K562 (cell line): ENCODE measurements around the gene SNX30. TPM values are rescaled to one million over a fixed set of nuclear protein-coding genes. Genes with fewer than 3 reads are reported as not detected.

Experiments used
- ATAC-seq: fragments of 200-7000 bp; cut with Tn5 transposase; 3 replicates; pipeline ENCODE4 v1.9.1; 2020; ENCODE audit warnings: moderate library complexity
- BruUV-seq: library from RNA; stranded (reverse); fragments of 400-500 nt; replicated peaks from 2 replicates; lab custom pipeline; 2021; lab: Mats Ljungman, UMichigan
- CTCF ChIA-PET: fragments of 300-600 bp; formaldehyde crosslinking; extraction: SDS; loops from one replicate; lab custom pipeline; 2021; ENCODE audit warnings: low intra/inter-chr PET ratio; lab: Yijun Ruan, JAX
- POLR2A ChIA-PET: fragments of 300-600, 350-650 bp; sonication (Branson Sonifier 250); formaldehyde crosslinking; extraction: SDS; loops from one replicate; lab custom pipeline; 2021; ENCODE audit warnings: antibody characterized with exemption, inconsistent platforms; lab: Yijun Ruan, JAX
- DNase-seq, 4 experiments: peaks; one replicate each; pipeline versions ENCODE4 v3.0.0 to v3.0.0-alpha.2; 2011 to 2018; ENCODE audit warnings: low spot score in 3 of 4, mixed read lengths in 3 of 4; ENCODE audit errors: extremely low read depth in 1 of 4
- FAIRE-seq: peaks from 2 replicates; lab custom pipeline; 2011; peaks lifted over from hg19 to GRCh38; lab: Jason Lieb, UNC
- H2AFZ ChIP-seq: 2 replicates; pipeline ENCODE4 v1.6.0; 2011; ENCODE audit warnings: low read depth, low read length, control low read depth, inconsistent platforms
- H3K27ac ChIP-seq: fragments of 200-600 bp; 3 replicates; pipeline ENCODE4 v1.8.0; 2011; ENCODE audit warnings: low read depth, mild to moderate bottlenecking, control low read depth, inconsistent platforms, low read length, moderate library complexity, mixed read lengths; ENCODE audit errors: extremely low read depth
- H3K27me3 ChIP-seq, 2 experiments: fragments of 300-600 bp in 1 of 2; 2 replicates in 1 of 2; 3 replicates in 1 of 2; pipeline versions ENCODE4 v1.6.0 to v1.8.0; 2011; ENCODE audit warnings: inconsistent platforms in 2 of 2, low read length in 2 of 2, mild to moderate bottlenecking in 1 of 2, mixed read lengths in 1 of 2, moderate library complexity in 1 of 2; ENCODE audit not compliant: control insufficient read depth in 2 of 2, insufficient read depth in 2 of 2
- H3K36me3 ChIP-seq: fragments of 300-600 bp; 3 replicates; pipeline ENCODE4 v1.8.0; 2011; ENCODE audit warnings: mild to moderate bottlenecking, low read length, inconsistent platforms; ENCODE audit not compliant: control insufficient read depth, insufficient read depth
- H3K4me1 ChIP-seq, 2 experiments: fragments of 200-600 bp in 1 of 2; replicated peaks in 1 of 2; 2 replicates in 1 of 2; 3 replicates in 1 of 2; pipeline versions ENCODE4 v1.5.1 to v1.8.0; 2011; ENCODE audit warnings: inconsistent platforms in 2 of 2, low read length in 2 of 2, mild to moderate bottlenecking in 1 of 2, mixed read lengths in 1 of 2, moderate library complexity in 1 of 2; ENCODE audit not compliant: control insufficient read depth in 2 of 2, insufficient read depth in 2 of 2
- H3K4me2 ChIP-seq: 2 replicates; pipeline ENCODE4 v1.6.1; 2011; ENCODE audit warnings: low read length, control low read depth, inconsistent platforms, mixed read lengths; ENCODE audit not compliant: insufficient read depth
- H3K4me3 ChIP-seq: fragments of 200-600 bp; sonication (generic), shearing (Covaris generic); 2 replicates; pipeline ENCODE4 v1.5.1; 2016; ENCODE audit warnings: control low read depth, inconsistent platforms
- H3K79me2 ChIP-seq: fragments of 200-600 bp; 3 replicates; pipeline ENCODE4 v1.8.0; 2011; ENCODE audit warnings: low read length, inconsistent platforms; ENCODE audit not compliant: control insufficient read depth, insufficient read depth
- H3K9ac ChIP-seq, 2 experiments: 2 replicates each; pipeline versions ENCODE4 v1.6.0 to v1.6.1; 2011; ENCODE audit warnings: low read depth in 2 of 2, low read length in 2 of 2, control low read depth in 1 of 2, inconsistent platforms in 1 of 2, mild to moderate bottlenecking in 1 of 2, mixed read lengths in 1 of 2; ENCODE audit not compliant: insufficient read depth in 1 of 2
- H3K9me1 ChIP-seq: one replicate; pipeline ENCODE4 v1.6.0; 2011; ENCODE audit warnings: inconsistent platforms, mild to moderate bottlenecking, low read length, moderate library complexity; ENCODE audit not compliant: control insufficient read depth, insufficient read depth
- H3K9me3 ChIP-seq: replicated peaks from 2 replicates; pipeline ENCODE4 v1.5.1; 2011; ENCODE audit warnings: low read depth, low read length, inconsistent platforms; ENCODE audit not compliant: control insufficient read depth, insufficient read depth
- H4K20me1 ChIP-seq: replicated peaks from 2 replicates; pipeline ENCODE4 v1.6.1; 2011; ENCODE audit warnings: low read length, inconsistent platforms, mixed read lengths; ENCODE audit not compliant: control insufficient read depth, insufficient read depth
- ARID1B ChIP-seq: fragments of 450-650 bp; IDR thresholded peaks from 2 replicates; pipeline ENCODE4 v1.6.1; 2016; ENCODE audit warnings: antibody characterized with exemption, mild to moderate bottlenecking, inconsistent platforms
- CEBPG ChIP-seq, 3 experiments: fragments of 200-800 bp in 1 of 3; sonication (Bioruptor generic) in 1 of 3; sonication (generic) in 1 of 3; formaldehyde crosslinking in 1 of 3; IDR thresholded peaks in 2 of 3; conservative IDR thresholded peaks in 1 of 3; 2 replicates each; pipeline versions ENCODE4 v1.6.1 to v1.8.0; 2016 to 2022; ENCODE audit warnings: missing compliant biosample characterization in 2 of 3, missing genetic modification characterization in 2 of 3, mild to moderate bottlenecking in 1 of 3, missing genetic modification reagents in 1 of 3
- FOXK1 ChIP-seq: sonication (generic); formaldehyde crosslinking; IDR thresholded peaks from 2 replicates; pipeline ENCODE4 v1.8.0; 2022; ENCODE audit warnings: missing genetic modification reagents, mild to moderate bottlenecking, borderline replicate concordance
- SMARCB1 ChIP-seq: IDR thresholded peaks from 2 replicates; pipeline ENCODE4 v1.6.1; 2011; ENCODE audit warnings: improper control_type of control experiment, low read depth; ENCODE audit not compliant: insufficient read length
- SOX6 ChIP-seq: fragments of 450-650 bp; IDR thresholded peaks from 2 replicates; pipeline ENCODE4 v1.6.1; 2014; ENCODE audit warnings: mild to moderate bottlenecking
- U2AF1 ChIP-seq: fragments of 200-400 bp; formaldehyde crosslinking; optimal IDR thresholded peaks from 2 replicates; pipeline ENCODE3; 2017; ENCODE audit warnings: mild to moderate bottlenecking, low read depth, low read length, moderate library complexity
- ZC3H11A ChIP-seq: IDR thresholded peaks from 2 replicates; pipeline ENCODE4 v1.6.1; 2012; ENCODE audit warnings: low read depth, low read length, improper control_type of control experiment
- ZFPM2 ChIP-seq: fragments of 250-450 bp; sonication (Bioruptor Pico); IDR thresholded peaks from 2 replicates; pipeline ENCODE4 v1.5.1; 2022; ENCODE audit warnings: mild to moderate bottlenecking
- ZNF140 ChIP-seq: fragments of 250-450 bp; sonication (Bioruptor Pico); IDR thresholded peaks from 2 replicates; pipeline ENCODE4 v1.8.0; 2021; ENCODE audit warnings: moderate library complexity, mild to moderate bottlenecking, inconsistent platforms
- ZNF23 ChIP-seq: fragments of 250-450 bp; sonication (Bioruptor Pico); IDR thresholded peaks from 2 replicates; pipeline ENCODE4 v1.4.0; 2020; ENCODE audit warnings: mild to moderate bottlenecking
- ZNF324 ChIP-seq: fragments of 250-450 bp; sonication (Bioruptor Pico); IDR thresholded peaks from 2 replicates; pipeline ENCODE4 v1.4.0; 2020; ENCODE audit warnings: mild to moderate bottlenecking
- ZNF57 ChIP-seq: fragments of 450-650 bp; formaldehyde crosslinking; IDR thresholded peaks from 2 replicates; pipeline ENCODE4 v1.4.0; 2020; ENCODE audit warnings: mild to moderate bottlenecking, moderate library complexity
- WGBS: fragments of 100-300 bp; shearing (Covaris generic); methylation state at CpG from one replicate; pipeline ENCODE4 v1.1.6; 2016; ENCODE audit warnings: low coverage, mixed read lengths; ENCODE audit not compliant: insufficient coverage; ENCODE audit errors: missing lambda C conversion rate; 5-methylcytosine and 5-hydroxymethylcytosine counted together
- in situ Hi-C: fragments of 300-500 bp; cut with MboI; formaldehyde crosslinking; loops from 4 replicates; pipeline ENCODE4 v1.15.0; 2018; ENCODE audit warnings: inconsistent platforms, mixed read lengths
- intact Hi-C: fragments of 100-400 bp; cut with micrococcal nuclease; formaldehyde crosslinking; loops from 2 replicates; pipeline ENCODE4 v1.14.2; 2022
- polyA plus RNA-seq, 8 experiments: library from polyadenylated mRNA; depleted of rRNA in 4 of 8; stranded (reverse) in 5 of 8; unstranded in 3 of 8; fragments of >200 nt; fragmentation: Nextera tagmentation in 2 of 8; fragmentation: Illumina TruSeq in 1 of 8; extraction: Ambion mirVana in 2 of 8; extraction: Trizol in 1 of 8; gene quantifications; 2 replicates each; pipeline versions ENCODE4 v1.2.1 to v1.2.3, GENCODE V29; 2011 to 2014; ENCODE audit warnings: inconsistent platforms in 1 of 8, missing spikeins in 1 of 8
- total RNA-seq, 7 experiments: library from RNA; depleted of rRNA in 6 of 7; stranded (reverse); fragments of >200 nt in 6 of 7; fragmentation: Illumina TruSeq in 2 of 7; extraction: Trizol in 2 of 7; gene quantifications; 2 replicates each; pipeline versions ENCODE4 v1.2.1 to v1.2.3, GENCODE V29; 2011 to 2021; ENCODE audit warnings: low replicate concordance in 1 of 7
- TF ChIP-seq, protein P1 (sequence below): conservative IDR thresholded peaks from 2 replicates; pipeline ENCODE4 v1.6.1; 2011; ENCODE audit warnings: low read depth, mild to moderate bottlenecking, low read length; ENCODE audit not compliant: control insufficient read depth
- TF ChIP-seq, protein P2 (sequence below): sonication (generic); formaldehyde crosslinking; IDR thresholded peaks from 2 replicates; pipeline ENCODE4 v1.8.1; 2022; ENCODE audit warnings: missing genetic modification reagents

The SNX30 gene
- total and polyA plus RNA-seq, 9 of the 15 experiments (the other 6 are each of a cell fraction or from before 2014, with no cell fraction given) = 0.76 to 5.9 (median 3.3) TPM

DNA sequence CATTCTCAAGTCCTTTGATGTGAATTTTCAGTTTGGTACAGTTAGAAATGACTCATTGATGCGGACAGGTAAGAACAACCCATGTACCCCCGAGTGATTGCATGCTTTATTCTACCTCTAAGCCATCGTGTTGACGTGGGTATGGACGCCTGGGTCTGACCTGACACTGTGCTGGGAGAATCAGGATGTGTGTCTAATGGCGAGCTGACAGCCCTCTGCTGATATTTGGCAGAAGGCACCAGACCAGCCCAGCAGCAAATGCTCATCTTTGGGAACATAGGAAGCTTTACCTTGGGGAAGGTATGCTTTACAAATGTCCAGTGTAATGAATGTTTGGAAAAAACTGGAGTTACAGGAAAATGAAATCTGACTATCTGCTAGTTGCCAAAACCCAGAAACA, 120.0 kb downstream of the SNX30 start:
- in situ Hi-C loops = no loop called here
- TF ChIP-seq, protein P1, sequence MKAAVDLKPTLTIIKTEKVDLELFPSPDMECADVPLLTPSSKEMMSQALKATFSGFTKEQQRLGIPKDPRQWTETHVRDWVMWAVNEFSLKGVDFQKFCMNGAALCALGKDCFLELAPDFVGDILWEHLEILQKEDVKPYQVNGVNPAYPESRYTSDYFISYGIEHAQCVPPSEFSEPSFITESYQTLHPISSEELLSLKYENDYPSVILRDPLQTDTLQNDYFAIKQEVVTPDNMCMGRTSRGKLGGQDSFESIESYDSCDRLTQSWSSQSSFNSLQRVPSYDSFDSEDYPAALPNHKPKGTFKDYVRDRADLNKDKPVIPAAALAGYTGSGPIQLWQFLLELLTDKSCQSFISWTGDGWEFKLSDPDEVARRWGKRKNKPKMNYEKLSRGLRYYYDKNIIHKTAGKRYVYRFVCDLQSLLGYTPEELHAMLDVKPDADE = no peak
- TF ChIP-seq ZNF23 (CRISPR knock-in tag) (no peak), U2AF1 (no peak), FOXK1 (CRISPR knock-in tag) (no peak), ZNF140 (CRISPR knock-in tag) (no peak), ARID1B (no peak), SMARCB1 (no peak), ZNF57 (no peak), ZFPM2 (no peak), CEBPG (CRISPR knock-in tag; IDR thresholded peaks at IDR 0.05) (no peak), CEBPG (tag; conservative IDR thresholded peaks at IDR 0.05 in 1 of 2, IDR thresholded peaks at IDR 0.05 in 1 of 2) (no peak), ZC3H11A (no peak), ZNF324 (no peak), SOX6 (no peak)
- TF ChIP-seq, protein P2, sequence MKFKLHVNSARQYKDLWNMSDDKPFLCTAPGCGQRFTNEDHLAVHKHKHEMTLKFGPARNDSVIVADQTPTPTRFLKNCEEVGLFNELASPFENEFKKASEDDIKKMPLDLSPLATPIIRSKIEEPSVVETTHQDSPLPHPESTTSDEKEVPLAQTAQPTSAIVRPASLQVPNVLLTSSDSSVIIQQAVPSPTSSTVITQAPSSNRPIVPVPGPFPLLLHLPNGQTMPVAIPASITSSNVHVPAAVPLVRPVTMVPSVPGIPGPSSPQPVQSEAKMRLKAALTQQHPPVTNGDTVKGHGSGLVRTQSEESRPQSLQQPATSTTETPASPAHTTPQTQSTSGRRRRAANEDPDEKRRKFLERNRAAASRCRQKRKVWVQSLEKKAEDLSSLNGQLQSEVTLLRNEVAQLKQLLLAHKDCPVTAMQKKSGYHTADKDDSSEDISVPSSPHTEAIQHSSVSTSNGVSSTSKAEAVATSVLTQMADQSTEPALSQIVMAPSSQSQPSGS = no peak
- TF ChIP-seq, all 486 proteins: peak for 0
- no peaks in the 10 kb centered on the region for H3K9me1 ChIP-seq
- no peaks in the 10 kb centered on the region for H3K36me3 ChIP-seq
- no peak overlapping the region for H3K4me3 ChIP-seq
- H3K79me2 ChIP-seq = no peaks in the 10 kb centered on the region
- no peak overlapping the region for H3K9ac ChIP-seq
- H3K4me1 ChIP-seq = peaks cover 4 to 6% of the 10 kb centered on the region in 2 experiments; a peak in 2 of 5 replicates
- DNase-seq (no peak), ATAC-seq (no peak), FAIRE-seq (no peak)
- WGBS = 29% methylated on average over 6 of the region's 6 CpGs
- no peak overlapping the region for H2AFZ ChIP-seq
- H3K4me2 ChIP-seq = no peak overlapping the region
- no peaks in the 10 kb centered on the region for H4K20me1 ChIP-seq
- POLR2A ChIA-PET = no interaction called here
- H3K27me3 ChIP-seq = no peaks in the 10 kb centered on the region
- CTCF ChIA-PET = no interaction called here
- H3K27ac ChIP-seq = no peak overlapping the region
- intact Hi-C loops = no loop called here
- no TSS peak for BruUV-seq
- no peaks in the 10 kb centered on the region for H3K9me3 ChIP-seq
